RPMI8226 (cell line): ENCODE results near the gene TMEM131L.

ENCODE experiments used
- DNase-seq: peaks from one replicate; pipeline ENCODE4 v3.0.0-alpha.2; 2015

The TMEM131L gene

GRCh38 chr4:153509724-153510123 lies 43.6 kb downstream of the TMEM131L start:
- no peak for DNase-seq

GRCh38 chr4:153510252-153511001 lies 44.3 kb downstream of the TMEM131L start:
- DNase-seq: no peak

DNA sequence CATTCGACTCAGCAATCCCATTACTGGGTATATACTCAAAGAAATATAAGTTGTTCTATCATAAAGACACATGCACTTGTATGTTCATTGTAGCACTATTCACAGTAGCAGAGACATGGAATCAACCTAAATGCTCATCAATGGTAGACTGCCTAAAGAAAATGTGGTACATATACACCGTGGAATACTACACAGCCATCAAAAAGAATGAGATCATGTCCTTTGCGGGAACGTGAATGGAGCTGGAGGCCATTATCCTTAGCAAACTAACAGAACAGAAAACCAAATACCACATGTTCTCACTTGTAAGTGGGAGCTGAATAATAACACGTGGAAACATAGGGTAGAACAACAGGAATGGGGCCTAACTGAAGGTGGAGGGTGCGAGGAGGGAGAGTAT lies 44.9 kb downstream of the TMEM131L start:
- DNase-seq: no peak

DNA sequence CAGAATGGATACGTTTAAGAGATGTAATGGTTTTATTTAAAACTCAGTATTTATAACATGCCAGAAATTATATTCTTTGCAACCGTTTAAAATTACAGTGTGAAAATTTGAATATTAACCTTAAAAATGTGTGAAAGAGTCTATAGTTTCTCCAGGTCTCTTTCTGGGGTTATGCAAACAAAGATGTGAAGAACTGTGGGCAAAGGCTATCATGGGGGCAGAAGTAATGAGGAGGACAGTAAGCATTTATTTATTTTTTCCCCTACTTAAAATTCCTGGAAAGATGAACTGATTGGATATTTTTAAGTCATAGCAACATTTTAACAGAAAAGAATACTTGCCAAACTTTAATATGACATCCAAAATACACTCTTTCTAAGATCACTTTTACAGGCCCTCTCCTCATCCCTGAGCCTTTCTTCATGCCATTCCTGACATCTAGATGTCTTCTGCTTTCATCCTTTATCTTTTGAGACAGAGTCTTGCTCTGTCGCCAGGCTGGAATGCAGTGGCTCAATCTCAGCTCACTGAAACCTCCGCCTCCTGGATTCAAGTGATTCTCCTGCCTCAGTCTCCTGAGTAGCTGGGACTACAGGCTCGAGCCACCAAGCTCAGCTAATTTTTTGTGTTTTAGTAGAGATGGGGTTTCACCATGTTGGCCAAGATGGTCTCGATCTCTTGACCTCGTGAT lies 46.1 kb downstream of the TMEM131L start:
- DNase-seq: no peak

- DNase-seq: no peak
Observed at GRCh38 chr4:153512952-153513500, 46.9 kb downstream of the TMEM131L start.

- DNase-seq: no peak
Observed at GRCh38 chr4:153513596-153513995, 47.4 kb downstream of the TMEM131L start.

- no peak for DNase-seq
Observed at GRCh38 chr4:153514001-153514526, 47.9 kb downstream of the TMEM131L start.

DNA sequence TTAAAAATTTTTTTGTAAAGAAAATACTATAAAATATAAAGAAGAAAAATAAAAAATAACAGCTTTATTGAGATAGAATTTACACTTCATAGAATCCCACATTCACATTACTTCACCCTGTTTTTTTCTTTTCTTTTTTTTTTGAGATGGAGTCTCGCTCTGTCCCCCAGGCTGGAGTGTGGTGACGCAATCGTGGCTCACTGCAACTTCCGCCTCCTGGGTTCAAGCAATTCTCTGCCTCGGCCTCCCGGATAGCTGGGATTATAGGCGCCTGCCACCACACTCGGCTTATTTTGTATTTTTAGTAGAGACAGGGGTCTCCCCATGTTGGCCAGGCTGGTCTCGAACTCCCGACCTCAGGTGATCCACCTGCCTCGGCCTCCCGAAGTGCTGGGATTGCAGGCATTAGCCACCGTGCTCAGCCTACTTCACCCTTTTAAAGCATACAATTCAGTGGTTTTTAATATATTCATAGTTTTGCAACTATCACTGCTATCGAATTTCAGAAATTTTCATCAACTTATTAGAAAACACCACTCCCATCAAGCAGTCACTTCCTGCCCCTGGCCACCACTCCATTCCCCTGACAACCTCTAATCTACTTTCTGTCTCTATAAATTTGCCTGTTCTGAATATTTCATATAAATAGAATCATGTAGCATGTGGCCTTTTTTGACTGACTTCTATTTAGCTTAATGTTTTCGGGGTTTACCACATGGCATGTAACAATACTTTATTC lies 48.7 kb downstream of the TMEM131L start:
- DNase-seq: no peak

DNA sequence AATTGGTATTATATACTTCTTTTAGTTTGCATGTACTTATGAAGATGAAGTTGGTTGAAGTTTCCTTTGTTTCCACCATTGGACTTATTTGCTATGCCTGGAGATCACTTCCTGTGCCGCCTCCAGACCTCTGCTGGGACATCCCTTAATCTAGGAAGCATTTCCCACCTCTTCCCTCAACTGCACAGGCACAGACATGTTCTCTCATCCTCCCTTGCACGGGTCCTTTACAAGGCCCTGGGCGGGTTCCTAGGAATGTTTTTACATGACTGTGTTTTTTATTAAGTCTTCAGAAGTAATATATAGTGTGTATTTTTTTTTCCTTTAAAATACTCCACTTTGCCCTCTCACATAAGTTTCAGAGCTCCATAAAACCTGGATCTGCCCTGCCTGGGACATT lies 51.0 kb downstream of the TMEM131L start:
- DNase-seq: no peak

DNA sequence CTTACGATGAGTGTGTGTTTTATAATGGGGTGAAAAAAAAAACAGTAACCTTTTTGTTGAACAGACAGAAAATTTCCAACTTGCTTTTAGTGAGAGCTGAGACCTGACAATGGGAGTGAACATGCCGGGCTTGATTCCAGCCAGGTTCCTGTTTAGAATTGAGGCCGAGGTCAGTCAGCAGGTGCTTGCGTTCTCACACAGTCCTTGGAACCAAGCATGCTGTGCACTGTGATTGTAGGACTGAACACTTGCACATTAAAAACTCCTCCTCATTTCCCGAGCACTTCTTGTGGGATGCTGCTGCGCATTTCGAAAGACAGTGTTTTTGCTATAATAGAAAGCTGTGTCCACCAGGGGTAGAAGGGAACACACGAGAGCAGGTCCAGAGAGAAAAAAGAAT lies 51.8 kb downstream of the TMEM131L start:
- DNase-seq: no peak

GRCh38 chr4:153518637-153519389 lies 52.7 kb downstream of the TMEM131L start:
- DNase-seq: no peak

DNA sequence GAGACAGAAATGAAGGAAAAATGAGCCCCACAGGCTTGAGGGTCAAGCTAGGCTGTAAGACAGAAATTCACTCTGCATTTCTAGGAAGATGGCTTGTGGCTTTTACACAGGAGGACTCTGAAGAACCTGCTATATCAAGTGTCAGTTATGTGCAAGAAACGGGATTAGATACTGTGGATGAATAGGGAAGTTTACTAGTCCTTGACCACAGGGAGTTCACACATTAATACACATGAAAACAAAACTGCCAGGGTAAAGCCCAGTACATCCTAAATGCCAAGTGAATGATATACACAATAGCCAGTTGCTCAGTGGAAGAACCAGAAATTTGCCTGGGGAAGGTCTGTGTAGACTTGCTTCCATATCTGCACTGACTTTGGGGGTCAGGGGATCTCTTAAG lies 53.5 kb downstream of the TMEM131L start:
- no peak for DNase-seq

GRCh38 chr4:153520227-153520626 lies 54.1 kb downstream of the TMEM131L start:
- no peak for DNase-seq

DNA sequence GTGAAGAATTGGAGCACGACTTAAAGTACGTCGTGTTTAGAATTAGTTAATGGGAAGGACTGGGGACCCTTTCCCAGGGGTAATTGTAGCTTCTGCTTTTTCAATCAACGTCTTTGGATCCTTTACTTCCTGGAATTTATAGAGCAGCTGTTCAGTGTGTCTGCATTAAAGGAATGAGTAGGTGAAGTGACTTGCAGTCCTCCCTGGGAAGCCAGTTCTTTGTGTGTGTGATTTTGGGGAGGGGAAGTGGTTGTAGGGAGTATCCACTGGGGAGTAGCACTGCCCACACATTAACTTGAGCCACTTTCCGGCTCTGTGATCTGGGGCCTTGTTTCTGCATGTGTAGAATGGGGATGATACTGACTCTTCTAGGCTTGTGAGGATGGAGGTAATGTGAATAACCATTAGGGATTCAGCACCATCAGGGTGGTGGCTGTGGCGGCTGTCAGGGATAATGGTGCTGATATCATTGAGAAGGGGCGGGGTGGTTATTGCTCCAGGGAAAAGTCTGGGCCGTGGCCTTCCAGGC lies 54.7 kb downstream of the TMEM131L start:
- DNase-seq: no peak

- no peak for DNase-seq
Observed at GRCh38 chr4:153521478-153521877, 55.3 kb downstream of the TMEM131L start.

- no peak for DNase-seq
Observed at GRCh38 chr4:153521999-153522801, 56.0 kb downstream of the TMEM131L start.

DNA sequence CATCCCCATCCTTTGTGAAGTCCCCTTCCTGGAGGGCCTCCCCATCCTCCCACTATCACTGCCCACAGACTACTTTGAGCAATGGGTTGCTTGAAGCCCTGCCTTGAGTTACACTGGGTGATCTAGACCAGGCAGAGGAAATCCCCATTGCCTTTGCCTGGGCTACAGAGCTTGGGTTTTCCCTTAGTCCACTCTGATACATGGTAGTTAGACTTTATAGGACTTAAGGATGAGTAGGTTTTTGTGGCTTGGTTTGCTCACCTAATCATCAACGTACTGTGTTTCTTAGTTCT lies 56.6 kb downstream of the TMEM131L start:
- DNase-seq: no peak

GRCh38 chr4:153523164-153523796 lies 57.1 kb downstream of the TMEM131L start:
- no peak for DNase-seq

DNA sequence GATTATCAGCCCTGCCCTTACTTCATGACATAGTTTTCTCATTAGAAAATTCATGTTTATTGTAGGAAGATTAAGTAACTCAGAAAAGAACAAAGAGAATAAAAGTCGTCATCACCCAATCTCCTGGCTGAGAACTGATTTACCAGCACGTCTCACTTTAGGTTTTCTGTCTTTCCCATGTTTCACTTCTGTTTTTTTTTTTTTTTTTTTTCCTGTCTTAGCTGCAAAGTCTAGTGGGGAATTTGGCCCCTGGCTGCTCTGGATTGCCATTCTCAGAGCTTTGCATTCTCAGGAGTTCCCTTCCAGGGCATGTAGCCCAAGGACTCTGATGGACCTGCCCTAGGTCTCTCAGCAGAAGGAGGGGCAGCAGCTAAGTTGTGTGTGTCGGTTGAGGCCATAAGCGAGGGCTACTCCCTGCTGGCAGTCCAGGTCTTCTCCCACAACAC lies 57.8 kb downstream of the TMEM131L start:
- DNase-seq: no peak

- no peak for DNase-seq
Observed at GRCh38 chr4:153524682-153525081, 58.5 kb downstream of the TMEM131L start.

- no peak for DNase-seq
Observed at GRCh38 chr4:153527690-153528089, 61.5 kb downstream of the TMEM131L start.
